GM12878 (cell line): ENCODE measurements around the gene PISD.

Source experiments
- ASH2L ChIP-seq: fragments of 300-600, 200-600 bp; sonication (generic); IDR thresholded peaks from 2 replicates; pipeline ENCODE4 v1.6.1; 2017; ENCODE audit warnings: low read depth, mild to moderate bottlenecking, borderline replicate concordance
- PBX3 ChIP-seq: IDR thresholded peaks from 2 replicates; pipeline ENCODE4 v1.6.1; 2011; ENCODE audit warnings: mild to moderate bottlenecking, low read depth, low read length, moderate library complexity; ENCODE audit not compliant: insufficient replicate concordance
- SREBF2 ChIP-seq: IDR thresholded peaks from 2 replicates; pipeline ENCODE4 v1.6.1; 2012; ENCODE audit warnings: mild to moderate bottlenecking, low read length

GRCh38 chr22:31627223-31627731, 34.7 kb downstream of the PISD start:
- no peak for TF ChIP-seq ASH2L
- no peak for TF ChIP-seq SREBF2
- no peak for TF ChIP-seq PBX3
